Thoracic aorta (tissue), 2 donors: ENCODE measurements around the gene LRP1B. TPM values are rescaled to one million over a fixed set of nuclear protein-coding genes. Genes with fewer than 3 reads are reported as not detected.

Experiments used
- ATAC-seq: fragments of 150-250 bp; one replicate; pipeline ENCODE4 v1.8.0; 2017; ENCODE audit warnings: low read depth; ENCODE audit not compliant: insufficient number of reproducible peaks, low FRiP score
- DNase-seq: peaks from one replicate; pipeline ENCODE4 v3.0.0-alpha.2; 2020; ENCODE audit warnings: low spot score
- H3K27ac ChIP-seq, 2 donors: fragments of 200-600 bp; sonication (generic); 1 replicate in 1 of 2; 2 replicates in 1 of 2; pipeline ENCODE4 v1.5.1; 2016; ENCODE audit warnings: mild to moderate bottlenecking in 2 of 2, moderate library complexity in 2 of 2
- H3K27me3 ChIP-seq: fragments of 200-600 bp; sonication (generic); replicated peaks from 2 replicates; pipeline ENCODE4 v1.6.0; 2016; ENCODE audit warnings: mild to moderate bottlenecking; ENCODE audit not compliant: insufficient read depth
- H3K36me3 ChIP-seq: fragments of 200-600 bp; sonication (generic); one replicate; pipeline ENCODE4 v1.5.1; 2016
- H3K4me1 ChIP-seq, 2 donors: fragments of 200-600 bp; sonication (generic); 1 replicate in 1 of 2; 2 replicates in 1 of 2; pipeline versions ENCODE4 v1.5.1 to v1.6.0; 2016; ENCODE audit warnings: low read depth in 2 of 2, mild to moderate bottlenecking in 1 of 2; ENCODE audit not compliant: control insufficient read depth in 1 of 2
- H3K4me3 ChIP-seq: fragments of 200-600 bp; sonication (generic); 2 replicates; pipeline ENCODE4 v1.5.1; 2016; ENCODE audit warnings: mild to moderate bottlenecking
- H3K9me3 ChIP-seq: fragments of 200-600 bp; sonication (generic); 2 replicates; pipeline ENCODE4 v1.5.1; 2016
- total RNA-seq, 2 donors: library from RNA; depleted of rRNA; stranded (reverse); fragments of >200 nt; gene quantifications; one replicate each; pipeline versions ENCODE4 v1.1.0 to v1.2.3, GENCODE V29; 2016
- TF ChIP-seq, protein P1 (sequence below): fragments of 200-600 bp; sonication (generic); IDR thresholded peaks from one replicate; pipeline ENCODE4 v1.5.1; 2019; ENCODE audit warnings: antibody characterized with exemption

LRP1B gene
- total RNA-seq, 2 donors from 2014 or later: 0.27 to 0.28 TPM

DNA sequence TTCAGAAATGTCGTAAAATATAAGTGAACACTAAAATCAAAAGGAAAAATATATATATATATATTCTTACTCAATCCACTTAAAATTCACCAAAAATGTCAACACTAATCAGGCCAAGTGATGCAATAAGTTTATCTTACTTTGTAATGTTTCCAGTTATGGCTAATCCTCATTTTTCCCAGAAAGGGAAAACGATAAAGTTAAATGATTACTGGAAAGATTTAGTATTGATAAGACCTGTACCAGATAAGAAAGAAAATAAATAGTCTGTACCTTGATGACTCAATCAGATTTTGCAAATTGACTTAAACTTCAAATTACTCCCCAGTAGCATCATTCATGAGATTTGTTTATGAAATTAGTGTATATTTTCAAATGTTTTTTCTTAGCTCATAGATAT, 407.0 kb downstream of the LRP1B start:
- H3K27ac ChIP-seq: no peak overlapping the region
- no peak overlapping the region for H3K4me3 ChIP-seq
- no peaks in the 10 kb centered on the region for H3K9me3 ChIP-seq
- TF ChIP-seq, protein P1, sequence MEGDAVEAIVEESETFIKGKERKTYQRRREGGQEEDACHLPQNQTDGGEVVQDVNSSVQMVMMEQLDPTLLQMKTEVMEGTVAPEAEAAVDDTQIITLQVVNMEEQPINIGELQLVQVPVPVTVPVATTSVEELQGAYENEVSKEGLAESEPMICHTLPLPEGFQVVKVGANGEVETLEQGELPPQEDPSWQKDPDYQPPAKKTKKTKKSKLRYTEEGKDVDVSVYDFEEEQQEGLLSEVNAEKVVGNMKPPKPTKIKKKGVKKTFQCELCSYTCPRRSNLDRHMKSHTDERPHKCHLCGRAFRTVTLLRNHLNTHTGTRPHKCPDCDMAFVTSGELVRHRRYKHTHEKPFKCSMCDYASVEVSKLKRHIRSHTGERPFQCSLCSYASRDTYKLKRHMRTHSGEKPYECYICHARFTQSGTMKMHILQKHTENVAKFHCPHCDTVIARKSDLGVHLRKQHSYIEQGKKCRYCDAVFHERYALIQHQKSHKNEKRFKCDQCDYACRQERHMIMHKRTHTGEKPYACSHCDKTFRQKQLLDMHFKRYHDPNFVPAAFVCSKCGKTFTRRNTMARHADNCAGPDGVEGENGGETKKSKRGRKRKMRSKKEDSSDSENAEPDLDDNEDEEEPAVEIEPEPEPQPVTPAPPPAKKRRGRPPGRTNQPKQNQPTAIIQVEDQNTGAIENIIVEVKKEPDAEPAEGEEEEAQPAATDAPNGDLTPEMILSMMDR: no peak
- H3K27me3 ChIP-seq: no peaks in the 10 kb centered on the region
- H3K4me1 ChIP-seq: no peaks in the 10 kb centered on the region
- H3K36me3 ChIP-seq: no peaks in the 10 kb centered on the region
- ATAC-seq (no peak), DNase-seq (no peak)

DNA sequence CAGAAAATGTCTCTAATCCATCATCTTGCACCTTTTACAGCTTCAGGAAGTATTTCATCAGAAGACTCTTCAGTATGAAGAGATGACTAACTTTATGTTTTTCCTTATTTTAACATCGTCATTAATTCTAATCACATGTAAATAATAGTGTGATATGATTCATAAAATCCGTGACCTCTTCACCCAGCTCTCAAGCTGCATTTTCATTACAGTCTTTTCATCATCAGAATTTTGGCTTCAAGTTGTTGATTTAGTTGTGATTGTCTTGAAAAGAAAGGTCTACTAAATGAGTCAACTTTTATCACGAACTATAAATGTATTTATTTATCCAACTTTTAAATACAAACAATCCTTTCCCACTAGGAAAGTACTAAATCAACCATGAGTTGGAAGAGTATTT, 410.3 kb downstream of the LRP1B start:
- H3K9me3 ChIP-seq: no peaks in the 10 kb centered on the region
- no peak for ATAC-seq

DNA sequence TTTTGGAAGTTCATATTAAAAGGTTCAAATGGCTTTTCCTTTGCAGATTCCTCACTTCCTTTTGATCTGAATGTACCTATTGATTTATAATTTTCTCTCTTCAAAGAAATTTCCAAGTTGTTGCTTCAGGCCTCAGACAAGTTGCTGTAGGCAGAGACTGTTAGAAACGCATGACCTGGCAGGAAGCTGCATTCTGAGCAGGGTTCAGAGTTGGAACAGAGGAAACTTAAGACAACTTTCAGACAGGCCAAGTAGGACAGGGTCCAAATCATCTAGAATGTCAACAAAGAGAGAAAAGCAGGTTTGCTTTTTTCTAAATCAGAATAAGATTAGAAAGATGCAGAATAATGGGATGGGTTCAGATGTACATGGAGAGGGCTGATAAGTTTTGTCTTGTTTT, 416.3 kb downstream of the LRP1B start:
- H3K27ac ChIP-seq: no peak overlapping the region
- TF ChIP-seq, protein P1: no peak
- DNase-seq (no peak), ATAC-seq (no peak)
- H3K36me3 ChIP-seq: no peaks in the 10 kb centered on the region
- no peak overlapping the region for H3K4me3 ChIP-seq
- H3K27me3 ChIP-seq: no peaks in the 10 kb centered on the region
- H3K9me3 ChIP-seq: no peaks in the 10 kb centered on the region
- H3K4me1 ChIP-seq: no peaks in the 10 kb centered on the region

More for the DNA sequence above, 410.3 kb downstream of the LRP1B start:
- no peak for DNase-seq
- Histone ChIP-seq H3K27ac (no peak overlapping the region), H3K36me3 (no peaks in the 10 kb centered on the region), H3K4me1 (no peaks in the 10 kb centered on the region), H3K4me3 (no peak overlapping the region), H3K27me3 (no peaks in the 10 kb centered on the region)
- TF ChIP-seq, protein P1: no peak

DNA sequence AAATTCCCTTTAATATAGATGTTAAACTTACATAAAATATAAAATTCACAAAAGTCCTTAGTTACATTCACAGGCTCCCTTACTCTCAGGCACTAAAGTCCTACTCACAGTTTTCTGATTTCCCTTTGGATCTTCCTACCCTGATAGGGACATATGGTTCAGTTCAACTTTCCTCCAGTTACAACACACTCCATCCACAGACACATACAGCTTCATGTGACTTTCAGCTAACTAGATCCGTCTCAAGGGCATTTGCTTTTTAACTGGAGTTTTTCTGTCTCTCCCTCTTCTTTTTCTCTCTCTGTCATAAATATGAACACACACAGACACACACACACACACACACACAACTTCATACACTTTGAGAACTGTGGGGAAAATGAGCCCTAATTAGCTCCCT, 419.2 kb downstream of the LRP1B start:
- TF ChIP-seq, protein P1: no peak
- H3K4me1 ChIP-seq: no peaks in the 10 kb centered on the region
- H3K4me3 ChIP-seq: no peak overlapping the region
- no peaks in the 10 kb centered on the region for H3K9me3 ChIP-seq
- no peak overlapping the region for H3K27ac ChIP-seq
- H3K27me3 ChIP-seq: no peaks in the 10 kb centered on the region
- DNase-seq (no peak), ATAC-seq (no peak)
- no peaks in the 10 kb centered on the region for H3K36me3 ChIP-seq

DNA sequence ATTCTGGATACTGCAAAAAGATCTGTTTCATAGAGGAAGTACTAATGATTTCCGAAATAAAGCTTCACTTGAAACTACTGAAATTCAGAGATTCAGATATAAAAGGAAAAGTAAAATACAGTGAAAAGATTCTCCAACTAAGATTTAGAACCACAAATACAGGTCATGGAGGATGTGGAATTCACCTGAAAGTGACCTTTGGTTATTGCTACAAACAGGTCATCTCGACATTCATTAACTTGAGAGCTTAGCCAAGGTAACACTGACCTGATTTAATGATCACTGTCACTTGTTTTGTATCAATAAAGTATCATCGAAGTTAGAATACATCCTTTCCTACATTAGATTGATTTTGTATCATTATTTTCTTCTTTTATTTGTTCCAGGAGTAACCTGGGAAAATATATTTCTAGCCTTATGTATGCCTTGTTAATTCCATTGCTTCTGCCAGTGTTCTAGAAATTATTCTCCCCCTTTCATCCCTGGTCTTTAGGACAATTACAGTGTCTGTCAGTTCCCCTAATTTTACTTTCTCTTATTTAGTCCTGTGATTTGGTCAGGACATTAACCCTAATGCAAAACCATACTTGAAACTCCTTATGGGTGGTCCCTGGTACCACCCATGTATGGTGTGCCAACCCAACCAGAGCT, 420.1 kb downstream of the LRP1B start:
- DNase-seq (no peak), ATAC-seq (no peak)
- no peak overlapping the region for H3K4me3 ChIP-seq
- no peaks in the 10 kb centered on the region for H3K4me1 ChIP-seq
- no peaks in the 10 kb centered on the region for H3K27me3 ChIP-seq
- no peaks in the 10 kb centered on the region for H3K9me3 ChIP-seq
- no peaks in the 10 kb centered on the region for H3K36me3 ChIP-seq
- H3K27ac ChIP-seq: no peak overlapping the region
- TF ChIP-seq, protein P1: no peak
